DMS53 (cell line): ENCODE results near the gene GRM3.
A peak's percentile ranks its signal among the peaks of the same experiment; 100 is the strongest.

Experiments
- DNase-seq: peaks from one replicate; lab custom pipeline; 2025; lab: John Stamatoyannopoulos, UW

GRM3 gene

GRCh38 chr7:86904949-86905834, 261.5 kb downstream of the GRM3 start:
- peak; percentile 84 for DNase-seq

GRCh38 chr7:86908948-86909347, 265.2 kb downstream of the GRM3 start:
- no peak for DNase-seq

GRCh38 chr7:86911659-86912058, 267.9 kb downstream of the GRM3 start:
- peak; percentile 52 for DNase-seq

- no peak for DNase-seq
These were observed 270.0 kb downstream of the GRM3 start for GRCh38 chr7:86913709-86914108.
